Lower lobe of right lung (tissue), 2 donors: ENCODE measurements around the gene SLC24A3. TPM values are rescaled to one million over a fixed set of nuclear protein-coding genes. Genes with fewer than 3 reads are reported as not detected.

Source experiments
- ATAC-seq, 2 donors: fragments of 200-7000 bp; cut with Tn5 transposase; one replicate each; pipeline ENCODE4 v1.9.1; 2020 to 2022; ENCODE audit warnings: mild to moderate bottlenecking in 2 of 2, moderate library complexity in 2 of 2
- DNase-seq: peaks from one replicate; pipeline ENCODE4 v3.0.0-alpha.2; 2020
- H3K27ac ChIP-seq: fragments of 200-600 bp; one replicate; pipeline ENCODE4 v1.8.0; 2022
- H3K27me3 ChIP-seq: fragments of 200-600 bp; one replicate; pipeline ENCODE4 v1.8.0; 2022; ENCODE audit warnings: low read depth
- H3K36me3 ChIP-seq: fragments of 200-600 bp; one replicate; pipeline ENCODE4 v1.8.0; 2022; ENCODE audit warnings: mild to moderate bottlenecking
- H3K4me1 ChIP-seq: fragments of 200-600 bp; one replicate; pipeline ENCODE4 v1.8.0; 2022
- H3K4me3 ChIP-seq: fragments of 200-600 bp; one replicate; pipeline ENCODE4 v1.8.0; 2022; ENCODE audit warnings: mild to moderate bottlenecking
- H3K9me3 ChIP-seq: fragments of 200-600 bp; one replicate; pipeline ENCODE4 v1.8.0; 2022
- intact Hi-C: fragments of 100-400 bp; cut with DNase I; formaldehyde crosslinking; loops from one replicate; pipeline ENCODE4 v1.11.0; 2022
- total RNA-seq: library from RNA; stranded (reverse); fragmentation: NEBNext Ultra II Directional; extraction: Animal tissue kit (Norgen Biotek cat#: 25700); gene quantifications from one replicate; pipeline ENCODE4 v1.2.1, GENCODE V29; 2021
- TF ChIP-seq, protein P1 (sequence below): fragments of 200-600 bp; IDR thresholded peaks from one replicate; pipeline ENCODE4 v1.8.0; 2022; ENCODE audit warnings: antibody characterized with exemption, mild to moderate bottlenecking
- donor health status: DM: no; HTN: yes; CAD: no; lungs with severe emphysema.

Gene SLC24A3
- total RNA-seq, 1 donor from 2014 or later, result 7.9 TPM

DNA sequence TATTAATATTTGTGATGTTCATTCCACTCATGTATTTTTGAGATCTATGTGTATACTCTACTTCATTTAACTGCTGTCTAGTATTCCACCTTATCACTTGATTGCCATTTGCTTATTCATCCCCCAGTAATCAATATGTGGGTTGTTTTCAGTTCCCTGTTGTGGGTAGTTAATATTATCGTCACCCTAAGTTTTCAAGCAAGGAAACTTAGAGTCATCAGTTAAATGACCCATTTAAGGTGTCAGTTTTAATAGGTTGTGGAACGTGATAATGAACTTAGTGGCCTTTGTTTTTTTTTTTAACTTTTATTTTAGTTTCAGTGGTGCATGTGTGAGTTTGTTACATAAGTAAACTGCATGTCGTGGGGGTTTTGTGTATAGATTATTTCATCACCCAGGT is 90.3 kb downstream of the SLC24A3 start:
- no peaks in the 10 kb centered on the region for H3K27me3 ChIP-seq
- H3K4me1 ChIP-seq, result no peaks in the 10 kb centered on the region

DNA sequence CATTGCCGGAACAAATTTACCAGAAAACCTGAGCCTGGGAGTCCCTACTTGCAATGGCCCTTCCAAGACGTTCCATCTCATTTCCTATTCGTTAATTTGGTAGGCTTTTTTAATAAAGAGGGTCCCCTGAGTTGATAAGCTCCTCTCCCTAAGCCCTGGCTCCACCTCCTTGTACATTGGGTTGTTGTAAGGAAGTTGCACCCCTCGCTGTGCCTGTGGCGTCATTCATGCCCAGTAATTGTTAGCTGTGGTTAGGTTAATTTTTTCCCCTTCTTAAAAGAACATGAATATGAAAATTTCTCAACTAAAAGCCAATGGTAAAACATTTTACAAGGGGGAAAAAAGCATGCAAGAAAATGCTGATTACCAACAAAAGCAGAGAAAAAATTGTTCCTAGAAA is 91.9 kb downstream of the SLC24A3 start:
- Histone ChIP-seq H3K27ac (no peak overlapping the region), H3K9me3 (no peaks in the 10 kb centered on the region), H3K4me1 (no peaks in the 10 kb centered on the region), H3K27me3 (no peaks in the 10 kb centered on the region), H3K4me3 (no peak overlapping the region), H3K36me3 (no peaks in the 10 kb centered on the region)
- TF ChIP-seq, protein P1, sequence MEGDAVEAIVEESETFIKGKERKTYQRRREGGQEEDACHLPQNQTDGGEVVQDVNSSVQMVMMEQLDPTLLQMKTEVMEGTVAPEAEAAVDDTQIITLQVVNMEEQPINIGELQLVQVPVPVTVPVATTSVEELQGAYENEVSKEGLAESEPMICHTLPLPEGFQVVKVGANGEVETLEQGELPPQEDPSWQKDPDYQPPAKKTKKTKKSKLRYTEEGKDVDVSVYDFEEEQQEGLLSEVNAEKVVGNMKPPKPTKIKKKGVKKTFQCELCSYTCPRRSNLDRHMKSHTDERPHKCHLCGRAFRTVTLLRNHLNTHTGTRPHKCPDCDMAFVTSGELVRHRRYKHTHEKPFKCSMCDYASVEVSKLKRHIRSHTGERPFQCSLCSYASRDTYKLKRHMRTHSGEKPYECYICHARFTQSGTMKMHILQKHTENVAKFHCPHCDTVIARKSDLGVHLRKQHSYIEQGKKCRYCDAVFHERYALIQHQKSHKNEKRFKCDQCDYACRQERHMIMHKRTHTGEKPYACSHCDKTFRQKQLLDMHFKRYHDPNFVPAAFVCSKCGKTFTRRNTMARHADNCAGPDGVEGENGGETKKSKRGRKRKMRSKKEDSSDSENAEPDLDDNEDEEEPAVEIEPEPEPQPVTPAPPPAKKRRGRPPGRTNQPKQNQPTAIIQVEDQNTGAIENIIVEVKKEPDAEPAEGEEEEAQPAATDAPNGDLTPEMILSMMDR, result no peak
- no peak for DNase-seq
- intact Hi-C loops, result no loop called here
- ATAC-seq, result no peak

More for the DNA sequence above, 90.3 kb downstream of the SLC24A3 start:
- TF ChIP-seq, protein P1, result no peak
- Histone ChIP-seq H3K4me3 (no peak overlapping the region), H3K36me3 (no peaks in the 10 kb centered on the region), H3K9me3 (no peaks in the 10 kb centered on the region), H3K27ac (no peak overlapping the region)
- intact Hi-C loops, result no loop called here
- DNase-seq (no peak), ATAC-seq (no peak)

DNA sequence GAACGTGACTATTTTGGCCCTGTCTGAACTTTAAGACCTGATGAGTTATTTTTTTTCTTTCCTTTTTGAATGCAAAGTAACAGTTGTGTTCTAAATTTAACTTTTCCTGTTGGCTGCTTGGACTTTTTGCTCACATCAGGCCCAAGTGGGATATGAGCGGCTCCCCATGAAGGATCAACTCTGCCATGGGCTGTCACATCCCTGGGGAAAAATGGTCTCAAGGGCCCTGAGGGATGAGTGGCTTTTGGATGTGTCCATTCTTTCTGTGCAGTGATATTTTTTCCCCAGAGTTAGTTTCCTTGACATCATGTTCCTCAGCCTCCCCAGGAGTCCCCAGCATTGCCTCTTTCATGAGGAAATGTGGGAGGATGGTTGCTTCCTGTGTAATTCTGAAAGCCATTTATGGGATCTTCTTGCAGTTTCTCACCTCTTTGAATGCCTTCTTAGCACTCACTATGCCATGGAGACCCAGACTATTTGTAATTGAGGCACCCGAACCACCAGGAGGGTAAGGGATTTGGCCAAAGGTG is 92.5 kb downstream of the SLC24A3 start:
- TF ChIP-seq, protein P1, result no peak
- no peak overlapping the region for H3K27ac ChIP-seq
- no peak for ATAC-seq

DNA sequence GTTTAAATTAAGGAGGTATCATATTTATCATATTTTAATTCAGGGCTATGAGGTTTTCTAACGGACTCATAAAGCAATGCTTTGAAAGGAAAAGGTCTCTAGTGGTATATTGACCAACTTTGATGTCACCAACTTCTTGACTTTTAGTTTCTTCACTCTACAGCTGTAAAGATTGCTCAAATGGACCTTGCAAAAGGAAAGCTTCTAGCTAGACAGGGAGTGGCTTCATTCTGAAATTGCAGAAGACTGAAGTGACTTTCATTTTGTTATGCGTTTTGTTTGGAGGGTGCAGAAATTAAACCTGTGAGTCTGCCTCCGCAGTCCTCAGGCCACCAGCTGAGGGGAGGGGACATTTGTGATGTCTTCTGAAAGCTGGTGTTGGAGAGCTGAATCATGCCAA is 95.7 kb downstream of the SLC24A3 start:
- Histone ChIP-seq H3K4me3 (no peak overlapping the region), H3K36me3 (no peaks in the 10 kb centered on the region), H3K9me3 (no peaks in the 10 kb centered on the region), H3K4me1 (no peaks in the 10 kb centered on the region), H3K27ac (no peak overlapping the region), H3K27me3 (no peaks in the 10 kb centered on the region)
- ATAC-seq (no peak), DNase-seq (no peak)
- intact Hi-C loops, result no loop called here
- TF ChIP-seq, protein P1, result no peak

More for the DNA sequence above, 92.5 kb downstream of the SLC24A3 start:
- Histone ChIP-seq H3K4me3 (no peak overlapping the region), H3K36me3 (no peaks in the 10 kb centered on the region), H3K4me1 (no peaks in the 10 kb centered on the region), H3K9me3 (no peaks in the 10 kb centered on the region), H3K27me3 (no peaks in the 10 kb centered on the region)
- intact Hi-C loops, result no loop called here
- DNase-seq, result no peak

DNA sequence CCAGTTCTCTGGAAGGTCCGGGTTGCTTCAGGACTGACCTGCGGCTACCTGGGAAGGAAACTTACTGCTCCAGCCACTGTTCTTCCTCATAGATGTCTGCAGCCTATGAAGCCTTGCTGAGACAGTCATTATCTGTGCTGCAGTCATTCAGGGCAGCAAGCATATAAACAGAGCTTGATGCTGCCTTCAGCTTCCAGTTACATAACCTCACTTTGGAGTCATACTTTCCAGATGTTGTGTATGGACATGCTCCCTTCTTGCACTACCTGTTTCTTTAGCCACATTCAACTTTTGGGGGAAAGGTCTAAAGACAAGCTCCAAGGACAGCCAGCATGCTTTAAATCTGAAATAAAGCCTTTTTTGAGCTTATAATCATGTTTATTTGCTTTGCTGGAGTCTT is 98.1 kb downstream of the SLC24A3 start:
- DNase-seq (no peak), ATAC-seq (no peak)
- Histone ChIP-seq H3K9me3 (no peaks in the 10 kb centered on the region), H3K36me3 (no peaks in the 10 kb centered on the region), H3K4me3 (no peak overlapping the region), H3K4me1 (no peaks in the 10 kb centered on the region), H3K27me3 (no peaks in the 10 kb centered on the region), H3K27ac (no peak overlapping the region)
- TF ChIP-seq, protein P1, result no peak
- intact Hi-C loops, result no loop called here
